CD4-positive, alpha-beta T cell treated with Interleukin-21 for 1 hour (primary cell): ENCODE data around the gene KIAA1328.
"Not testable (repeated sequence)": the region's sequence is repeated elsewhere in the genome, so short reads cannot be mapped to it uniquely, and the experiment has no call there.

ENCODE experiments used
- DNase-seq: peaks from one replicate; pipeline ENCODE4 v3.0.0-alpha.2; 2020

The KIAA1328 gene

DNA sequence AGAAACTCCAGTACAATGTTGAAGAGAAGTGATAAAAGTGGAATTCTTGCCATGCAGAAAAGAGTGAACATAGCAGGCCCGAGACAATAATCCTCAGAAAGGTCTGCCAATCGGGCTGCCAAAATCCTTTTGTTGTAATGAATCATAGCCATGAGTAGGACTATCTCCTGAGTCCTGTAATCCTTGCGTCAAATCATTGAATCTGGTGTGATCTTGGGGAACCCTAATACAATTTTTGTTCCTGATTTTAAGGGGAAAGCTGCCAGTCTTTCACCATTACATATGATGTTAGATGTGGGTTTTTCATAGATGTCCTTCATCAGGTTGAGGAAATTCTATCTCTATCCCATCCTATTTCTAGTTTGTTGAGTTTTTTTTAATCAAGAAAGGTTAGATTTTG is 2.4 kb upstream of the KIAA1328 start:
- DNase-seq = no peak

DNA sequence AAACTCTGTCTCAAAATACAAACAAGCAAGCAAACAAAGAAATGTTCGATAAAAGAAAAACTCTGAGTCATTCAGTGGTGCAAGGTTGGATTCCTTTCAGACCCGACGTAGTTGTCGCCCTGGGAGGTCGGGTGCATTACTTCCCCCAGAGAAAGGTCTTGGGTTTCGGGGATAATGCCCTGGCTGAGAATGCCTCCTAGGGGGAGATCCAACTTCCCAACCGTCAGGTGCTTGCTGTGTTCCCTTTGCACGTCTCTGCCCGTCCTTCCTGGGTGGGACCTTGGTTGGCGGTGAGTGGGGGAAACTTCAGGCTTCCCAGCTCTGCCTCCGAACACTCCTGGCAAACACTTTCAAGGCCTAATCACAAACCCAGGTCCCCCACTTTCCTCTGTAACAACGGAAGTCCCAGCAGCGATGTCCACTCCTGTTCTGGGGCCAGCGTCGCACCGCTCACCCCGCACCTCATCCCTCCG is 734 bp upstream of the KIAA1328 start:
- DNase-seq = peak; percentile 16

DNA sequence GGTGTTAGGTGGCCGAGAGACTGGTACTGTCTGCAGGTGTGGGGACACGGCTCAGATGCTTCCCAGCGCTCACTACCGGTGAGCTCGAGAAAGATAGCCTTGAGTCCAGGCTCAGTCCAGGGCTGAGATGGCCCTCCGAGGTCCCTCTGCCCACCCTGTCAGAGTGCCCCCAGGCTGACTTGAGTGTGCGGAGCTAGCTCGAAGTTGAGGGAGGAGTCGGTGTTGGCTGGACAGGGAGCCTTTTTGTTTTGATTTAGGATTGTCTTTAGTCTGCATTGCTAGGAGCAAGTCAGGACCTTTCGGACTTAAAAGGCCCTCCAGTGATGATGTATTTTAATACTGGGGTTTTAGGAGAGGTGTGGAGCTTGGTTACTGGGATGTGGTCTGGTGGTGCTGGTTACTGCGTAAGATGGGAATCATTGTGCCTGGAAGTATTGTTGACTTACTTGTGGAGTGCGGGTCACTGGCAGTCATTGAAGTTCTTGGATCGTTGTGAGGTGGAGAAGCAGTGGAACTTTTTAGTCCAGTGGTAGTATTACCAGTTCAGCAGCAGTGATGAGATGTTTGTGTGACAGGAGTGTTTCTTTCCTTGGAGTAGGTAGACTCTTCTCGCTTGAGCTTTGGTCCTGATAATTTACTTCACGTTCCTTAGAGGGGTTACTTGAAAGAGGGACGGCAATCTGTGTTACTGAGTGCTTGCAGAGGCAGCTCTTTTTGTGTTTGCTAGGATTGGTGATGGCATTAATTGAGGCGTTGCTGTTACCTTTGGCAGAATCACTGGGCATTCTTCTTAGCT is 633 bp downstream of the KIAA1328 start:
- DNase-seq = no peak

DNA sequence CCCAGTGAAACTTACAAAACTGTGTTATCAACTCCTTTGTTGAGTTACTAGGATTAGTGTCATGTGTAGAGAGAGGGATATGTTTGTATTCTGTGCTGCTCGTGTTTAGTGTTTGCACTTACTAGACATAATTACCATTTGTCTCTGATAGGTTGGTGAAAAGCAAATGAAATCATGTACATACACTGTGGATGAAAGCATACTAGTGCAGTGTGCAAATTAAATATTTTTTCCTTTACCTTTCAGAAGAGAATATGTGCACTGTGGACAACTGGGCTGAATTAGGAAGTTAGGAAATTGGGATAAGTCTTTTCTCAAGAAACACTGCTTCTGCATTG is 1.2 kb downstream of the KIAA1328 start:
- no peak for DNase-seq

DNA sequence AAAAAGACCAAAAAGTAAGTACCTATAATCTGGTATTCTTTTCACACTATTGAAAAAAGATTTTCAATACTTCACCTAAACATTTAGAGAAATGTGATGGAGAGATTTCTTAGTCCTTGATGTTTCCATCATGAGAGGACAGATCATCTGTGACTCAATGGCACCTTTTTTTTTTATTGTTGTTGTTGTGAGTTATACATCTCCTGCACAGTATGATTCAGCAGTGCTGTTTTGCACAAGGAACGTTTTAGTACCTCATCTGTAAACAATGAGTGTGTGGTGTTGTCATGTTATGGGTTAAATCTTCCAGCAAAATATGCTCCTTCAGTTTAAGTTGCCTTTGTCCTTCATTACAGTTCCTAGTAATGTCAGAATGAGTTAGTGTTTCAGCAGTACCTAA is 2.2 kb downstream of the KIAA1328 start:
- DNase-seq = no peak

DNA sequence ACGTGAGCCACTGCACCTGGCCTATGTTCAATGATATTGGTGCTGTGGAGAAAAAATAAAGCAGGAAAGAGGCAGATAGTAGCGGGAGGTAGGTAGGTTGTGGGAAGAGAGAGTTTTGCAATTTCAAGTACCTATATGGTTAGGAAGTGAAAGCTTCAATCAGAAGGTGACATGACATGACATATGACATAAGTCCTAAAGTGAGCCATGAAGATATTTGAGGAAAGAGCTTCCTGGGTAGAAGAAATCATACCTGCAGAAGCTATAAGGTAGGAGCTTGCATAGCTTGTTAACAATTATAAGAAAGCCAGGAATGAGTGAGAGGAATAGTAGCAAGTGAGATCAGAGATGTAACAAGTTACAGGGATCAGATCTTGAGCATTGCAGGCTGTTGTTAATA is 4.2 kb downstream of the KIAA1328 start:
- DNase-seq = no peak

DNA sequence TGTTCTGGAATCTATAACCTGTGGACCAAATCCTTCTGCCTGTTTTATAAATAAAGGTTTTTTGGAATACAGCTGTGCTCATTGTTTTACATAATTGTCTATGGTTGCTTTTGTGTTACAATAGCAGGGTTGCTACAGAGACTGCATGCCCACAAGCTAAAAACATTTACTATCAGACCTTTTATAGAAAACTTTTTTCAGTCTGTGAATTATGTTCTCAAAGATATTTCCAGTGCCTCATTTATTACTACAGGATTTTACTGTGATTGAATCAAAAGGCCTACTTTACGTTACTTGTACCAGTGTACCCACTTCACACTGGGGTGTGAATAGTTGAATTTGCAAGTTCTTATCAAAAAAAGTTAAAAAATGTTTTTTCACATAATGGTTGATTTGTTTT is 7.0 kb downstream of the KIAA1328 start:
- DNase-seq = no peak

DNA sequence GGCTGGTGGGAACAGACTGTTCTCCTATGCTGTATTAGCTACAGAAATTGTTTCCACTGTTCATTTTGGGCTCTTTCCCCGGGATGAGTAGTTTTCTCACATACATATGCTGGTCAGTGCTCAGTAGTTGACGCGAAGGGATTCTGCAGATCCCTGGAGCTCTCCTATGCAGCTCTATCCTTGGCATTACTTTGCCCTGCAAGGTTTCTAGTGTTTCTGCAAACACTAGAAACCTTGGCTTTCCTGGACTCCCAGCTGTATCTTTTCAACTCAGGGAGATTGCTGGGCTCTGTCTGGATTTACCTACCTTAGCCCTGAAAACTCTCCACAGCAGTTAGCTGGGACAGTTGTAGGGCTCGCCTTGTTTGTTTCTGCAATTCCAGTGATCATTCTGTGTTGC is 10.9 kb downstream of the KIAA1328 start:
- no peak for DNase-seq

DNA sequence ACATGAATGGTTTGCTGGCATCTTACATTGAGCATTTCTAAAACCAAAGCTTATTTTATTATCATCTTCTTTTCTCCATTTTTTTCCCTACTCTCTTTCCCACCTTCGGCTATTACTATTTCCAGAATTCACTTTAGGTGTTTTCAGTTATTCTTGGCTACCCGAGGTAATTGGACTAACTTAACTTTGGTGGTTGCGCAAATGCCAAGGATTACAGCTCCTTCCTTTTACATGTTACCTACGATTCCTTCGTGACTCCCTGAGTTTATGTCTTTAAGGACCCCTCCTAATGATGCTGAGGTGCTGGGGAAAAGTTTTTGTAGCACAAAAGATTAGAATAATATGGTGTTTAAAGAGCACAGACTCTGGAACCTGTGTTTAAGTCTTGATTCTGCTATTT is 14.3 kb downstream of the KIAA1328 start:
- DNase-seq = no peak

DNA sequence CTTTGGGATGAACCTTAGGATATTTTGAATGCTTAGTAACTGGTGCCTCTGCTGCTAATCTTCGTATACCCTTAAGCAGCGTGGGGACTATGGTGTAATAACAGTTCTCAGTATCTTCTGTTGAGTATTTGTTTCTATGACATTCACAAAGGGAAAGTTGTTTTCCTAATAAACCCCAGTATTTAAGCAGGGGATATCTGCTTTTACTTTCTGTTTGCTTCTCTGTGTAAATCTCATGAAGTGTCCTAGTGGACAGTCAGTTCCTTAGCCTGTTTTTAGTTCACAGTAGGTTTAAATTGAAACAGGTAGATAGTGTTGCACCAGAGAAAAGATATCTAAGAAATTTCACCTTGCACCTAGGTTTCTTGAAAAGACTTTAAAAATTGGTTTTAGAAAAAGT is 14.9 kb downstream of the KIAA1328 start:
- DNase-seq = no peak

DNA sequence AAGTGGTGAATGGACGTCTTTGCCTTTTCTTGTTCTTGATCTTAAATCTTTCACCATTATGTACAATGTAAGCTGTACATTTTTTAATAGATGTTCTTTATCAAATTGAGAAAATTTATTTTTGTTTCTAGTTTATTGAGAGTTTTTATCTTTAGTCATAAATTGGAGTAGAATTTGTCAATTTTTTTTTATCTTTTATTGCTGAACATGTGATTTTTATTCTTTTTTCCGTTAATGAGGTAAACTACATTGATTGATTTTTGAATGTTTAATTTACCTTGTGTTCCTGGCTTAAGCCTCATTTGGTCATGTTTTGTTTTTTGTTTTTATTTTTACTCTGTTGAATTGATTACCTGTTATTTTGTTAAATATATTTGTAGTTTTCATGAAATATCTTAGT is 19.7 kb downstream of the KIAA1328 start:
- DNase-seq = no peak

DNA sequence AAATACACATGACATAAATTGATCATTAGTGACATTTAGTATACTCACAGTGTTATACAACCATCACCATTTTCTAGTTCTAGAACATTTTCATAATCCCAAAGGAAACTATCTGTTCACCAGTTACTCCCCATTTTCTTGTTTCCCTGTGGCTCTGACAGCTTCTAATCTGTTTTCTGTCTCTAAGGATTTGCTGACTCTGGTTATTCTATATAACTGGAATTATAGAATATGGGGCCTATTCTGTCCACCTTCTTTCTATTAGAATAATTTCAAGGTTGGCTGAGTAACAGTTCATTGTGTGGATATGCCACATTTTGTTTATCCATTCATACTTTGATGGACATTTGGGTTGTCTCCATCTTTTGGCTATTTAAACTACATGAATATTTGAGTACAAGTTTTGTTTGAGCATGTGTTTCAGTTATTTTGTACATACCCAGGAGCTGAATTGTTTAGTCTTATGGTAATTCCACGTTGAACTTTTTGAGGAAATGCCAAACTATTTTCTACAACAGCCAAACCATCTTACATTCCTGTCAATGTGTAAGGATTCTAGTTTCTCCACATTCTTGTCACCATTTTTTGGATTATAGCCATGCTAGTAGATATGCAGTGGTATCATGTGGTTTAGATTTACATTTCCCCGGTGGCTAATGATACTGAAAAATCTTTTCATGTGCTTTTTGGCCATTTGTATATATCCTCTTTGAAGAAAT is 20.5 kb downstream of the KIAA1328 start:
- no peak for DNase-seq

DNA sequence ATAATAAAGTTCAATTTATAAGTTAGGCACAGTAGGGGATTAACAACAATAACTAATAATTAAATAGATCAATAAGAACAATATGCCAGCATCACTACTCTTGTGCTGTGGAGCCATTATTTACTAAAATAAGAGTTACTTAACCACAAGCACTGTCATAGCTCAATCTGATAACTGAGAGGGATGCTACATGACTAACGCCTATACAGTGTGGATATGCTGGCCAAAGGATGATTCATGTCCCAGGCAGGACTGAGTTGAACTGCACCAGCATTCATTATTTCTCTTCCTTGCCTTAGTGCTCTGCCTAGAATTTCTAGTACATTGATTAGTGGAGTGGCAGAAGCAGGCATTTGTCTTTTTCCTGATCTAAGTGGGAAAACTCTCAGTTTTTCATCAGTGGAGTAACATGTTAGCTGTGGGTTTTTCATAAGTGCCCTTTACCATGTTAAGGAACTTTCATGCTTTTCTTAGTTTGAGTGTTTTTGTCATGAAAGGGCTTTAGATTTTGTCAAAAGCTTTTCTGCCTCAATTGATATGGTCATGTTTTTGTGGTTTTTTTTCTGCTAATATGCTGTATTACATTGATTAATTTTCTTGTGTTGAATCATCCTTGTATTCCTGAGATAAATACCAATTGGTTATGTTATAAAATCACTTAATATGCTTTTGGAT is 21.7 kb downstream of the KIAA1328 start:
- no peak for DNase-seq

DNA sequence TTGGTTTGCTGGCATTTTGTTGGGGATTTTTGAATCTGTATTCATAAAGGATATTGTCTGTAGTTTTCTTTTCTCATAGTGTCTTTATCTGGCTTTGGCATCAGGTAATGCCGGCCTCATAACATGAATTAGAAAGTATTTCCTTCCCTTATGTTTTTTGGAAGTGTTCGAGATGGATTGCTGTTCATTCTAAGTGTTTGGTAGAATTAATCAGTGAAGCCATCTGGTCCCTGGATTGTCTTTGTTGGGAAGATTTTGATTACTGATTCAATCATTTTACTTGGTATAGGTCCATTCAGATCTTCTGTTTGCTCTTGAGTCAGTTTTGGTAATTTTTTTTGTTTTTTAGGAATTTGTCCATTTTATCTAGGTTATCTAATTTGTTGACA is 22.3 kb downstream of the KIAA1328 start:
- no peak for DNase-seq

DNA sequence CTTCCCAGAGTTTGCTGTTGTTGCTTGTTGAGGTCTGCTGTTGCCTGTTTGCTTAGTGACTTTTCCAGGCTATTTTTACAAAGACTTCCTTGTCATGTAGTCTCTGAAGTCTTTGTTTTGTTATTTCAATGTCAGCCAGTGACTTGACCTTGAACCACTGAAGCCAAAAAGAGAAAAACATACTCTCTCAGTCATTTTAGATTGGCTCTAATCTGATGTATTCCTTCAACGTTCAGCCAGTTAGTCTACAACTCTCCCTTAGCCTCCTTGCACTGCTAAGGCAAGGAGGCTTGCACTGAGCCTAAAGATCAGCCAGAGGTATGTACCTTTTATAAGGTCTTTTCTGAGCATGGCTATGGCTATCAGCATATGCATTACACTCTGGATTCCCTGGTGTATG is 27.9 kb downstream of the KIAA1328 start:
- DNase-seq = no peak

DNA sequence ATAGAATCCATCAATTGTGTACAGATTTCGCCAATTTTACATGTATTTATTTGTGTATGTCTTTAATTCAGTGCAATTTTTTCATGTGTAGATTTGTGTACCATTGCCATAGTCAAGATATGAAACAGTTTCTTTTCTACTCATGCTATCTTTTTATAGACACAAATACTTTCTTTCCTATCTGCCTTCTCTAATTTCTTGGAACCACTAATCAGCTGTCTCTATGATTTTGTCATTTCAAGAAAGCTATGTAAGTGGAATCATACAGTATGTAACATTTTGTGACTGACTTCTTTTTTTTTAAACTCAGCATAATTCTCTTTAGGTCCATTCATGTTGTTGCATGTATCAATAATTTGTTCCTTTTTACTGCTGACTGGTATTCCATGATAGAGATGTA is 33.3 kb downstream of the KIAA1328 start:
- no peak for DNase-seq

DNA sequence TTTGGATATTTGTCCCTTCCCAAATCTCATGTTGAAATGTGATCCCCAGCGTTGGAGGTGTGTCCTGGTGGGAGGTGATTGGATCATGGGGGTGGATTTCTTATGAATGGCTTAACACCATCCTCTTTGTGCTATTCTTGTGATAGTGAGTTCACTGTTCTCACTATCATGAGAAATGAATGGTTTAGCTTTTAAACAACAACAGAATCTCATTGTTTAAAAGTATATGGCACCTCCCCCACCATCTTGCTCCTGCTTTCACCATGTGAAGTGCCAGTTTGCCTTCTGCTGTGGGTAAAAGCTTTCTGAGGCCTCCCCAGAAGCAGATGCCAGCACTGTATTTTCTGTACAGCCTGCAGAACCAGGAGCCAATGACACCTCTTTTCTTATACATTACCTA is 38.1 kb downstream of the KIAA1328 start:
- no peak for DNase-seq

DNA sequence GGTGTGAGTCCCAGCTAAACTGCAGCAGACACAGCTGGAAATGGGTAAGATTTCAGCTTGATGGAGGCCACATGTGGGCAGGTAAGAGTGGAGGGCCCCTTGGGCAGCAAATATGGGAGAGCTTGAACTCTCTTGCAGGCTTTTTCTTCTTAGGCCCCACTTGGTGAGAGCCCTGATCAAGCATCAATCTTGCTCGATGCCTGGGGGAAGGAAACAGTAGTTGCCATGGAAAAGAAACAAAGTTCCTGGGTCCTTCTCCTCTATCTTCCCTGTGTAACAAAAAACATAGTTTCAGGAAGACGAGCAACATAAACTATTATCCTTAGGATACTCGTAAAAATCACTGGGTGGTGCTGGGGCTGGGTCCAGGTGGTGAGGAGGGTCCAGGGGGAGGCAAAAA is 42.9 kb downstream of the KIAA1328 start:
- no peak for DNase-seq

DNA sequence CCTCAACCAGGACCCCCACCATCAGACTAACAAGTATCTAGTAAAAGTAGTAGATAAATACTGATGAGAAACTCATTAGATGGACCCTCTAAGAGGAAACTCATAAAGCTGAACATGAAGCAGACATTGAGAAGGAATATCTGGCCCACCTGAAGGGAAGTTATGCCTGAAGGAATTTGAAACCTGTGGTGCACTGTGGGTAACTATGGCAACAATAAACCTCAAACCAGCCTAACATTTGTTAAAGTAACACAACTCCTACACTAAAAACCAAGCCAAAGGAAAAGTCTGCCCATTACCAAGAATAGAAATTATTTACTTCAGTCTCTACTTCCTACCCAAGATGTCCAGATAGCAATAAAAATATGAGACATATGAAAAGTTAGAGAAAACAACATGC is 43.4 kb downstream of the KIAA1328 start:
- no peak for DNase-seq

DNA sequence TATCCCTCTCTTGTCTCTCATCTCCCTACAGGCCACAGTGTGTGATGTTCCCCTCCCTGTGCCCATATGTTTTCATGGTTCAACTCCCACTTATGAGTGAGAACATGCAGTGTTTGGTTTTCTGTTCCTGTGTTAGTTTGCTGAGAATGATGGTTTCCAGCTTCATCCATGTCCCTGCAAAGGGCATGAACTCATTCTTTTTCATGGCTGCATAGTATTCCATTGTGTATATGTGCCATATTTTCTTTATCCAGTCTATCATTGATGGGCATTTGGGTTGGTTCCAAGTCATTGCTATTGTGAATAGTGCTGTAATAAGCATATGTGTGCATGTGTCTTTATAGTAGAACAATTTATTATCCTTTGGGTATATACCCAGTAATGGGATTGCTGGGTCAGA is 44.9 kb downstream of the KIAA1328 start:
- DNase-seq = not testable (repeated sequence)

DNA sequence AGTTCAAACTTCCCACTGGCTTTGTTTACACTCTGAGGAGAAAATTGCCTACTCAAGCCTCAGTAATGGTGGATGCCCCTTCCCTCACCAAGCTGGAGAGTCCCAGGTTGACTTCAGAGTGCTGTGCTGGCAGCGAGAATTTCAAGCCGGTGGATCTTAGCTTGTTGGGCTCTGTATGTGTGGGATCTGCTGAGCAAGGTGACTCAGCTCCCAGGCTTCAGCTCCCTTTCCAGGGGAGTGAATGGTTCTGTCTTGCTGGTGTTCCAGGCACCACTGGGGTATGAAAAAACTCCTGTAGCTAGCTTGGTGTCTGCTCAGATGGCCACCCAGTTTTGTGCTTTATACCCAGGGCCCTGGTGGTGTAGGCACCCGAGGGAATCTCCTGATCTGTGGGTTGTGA is 50.9 kb downstream of the KIAA1328 start:
- not testable (repeated sequence) for DNase-seq

DNA sequence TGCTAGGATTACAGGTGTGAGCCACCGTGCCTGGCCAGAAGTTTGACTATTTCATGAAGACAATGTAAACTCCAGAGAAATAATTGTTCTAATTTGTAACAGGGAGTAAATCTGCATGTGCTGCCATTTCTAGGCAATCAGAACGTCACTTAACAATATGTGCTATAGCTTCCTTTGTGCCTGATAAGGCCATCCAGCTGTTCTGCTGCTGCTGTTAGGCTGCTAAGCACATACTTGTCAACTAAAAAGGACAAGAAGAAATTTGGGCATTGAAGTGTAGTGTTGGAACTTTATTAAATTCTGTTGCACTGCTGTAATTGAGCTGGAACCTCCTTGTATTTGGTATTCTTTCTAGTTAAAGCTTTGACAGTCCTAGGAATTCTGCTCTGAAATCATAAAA is 57.1 kb downstream of the KIAA1328 start:
- no peak for DNase-seq

DNA sequence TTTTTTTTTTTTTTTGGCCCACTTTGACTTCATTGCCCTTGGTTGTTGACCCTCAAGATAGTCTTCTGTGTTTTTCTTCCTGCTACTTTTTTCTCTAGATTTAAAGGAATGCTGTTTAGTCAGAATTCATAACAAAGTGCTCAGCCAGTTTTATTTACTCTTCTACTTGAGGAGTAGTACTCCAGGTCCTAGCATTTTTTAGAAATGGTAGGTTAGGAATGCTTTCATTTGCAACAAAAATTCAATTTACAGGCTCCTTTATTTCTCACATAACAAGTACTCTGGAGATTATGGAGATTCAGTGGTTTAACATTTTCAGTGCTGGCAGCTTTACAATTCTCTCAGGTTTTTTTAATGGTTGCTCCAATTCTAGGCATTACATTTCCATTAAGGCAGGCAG is 58.2 kb downstream of the KIAA1328 start:
- DNase-seq = no peak

DNA sequence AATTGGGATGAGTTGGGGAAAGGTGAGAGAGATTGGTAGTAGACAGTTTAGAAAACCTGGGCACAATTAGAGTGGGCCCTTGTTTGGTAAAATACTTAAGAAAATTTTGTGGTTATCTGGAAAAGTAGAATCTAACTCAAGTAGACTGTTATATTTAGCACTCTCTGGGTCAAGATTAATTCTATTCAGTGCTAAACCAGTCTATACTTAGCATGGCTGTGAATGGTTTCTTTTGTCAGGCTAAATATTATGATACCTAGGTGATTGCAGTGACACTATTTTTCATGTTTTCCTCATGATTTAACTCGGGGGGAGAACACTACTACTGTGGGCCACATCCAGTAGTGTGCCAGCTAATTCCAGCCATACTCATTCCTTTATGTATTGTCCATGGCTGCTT is 58.9 kb downstream of the KIAA1328 start:
- DNase-seq = no peak
